PC-3 (cell line): ENCODE data around the gene ATG16L1. TPM values are rescaled to one million over a fixed set of nuclear protein-coding genes. Genes with fewer than 3 reads are reported as not detected.

Experiments used
- ATAC-seq: fragments of 200-7000 bp; cut with Tn5 transposase; 2 replicates; pipeline ENCODE4 v1.9.1; 2020; ENCODE audit warnings: mild to moderate bottlenecking, moderate library complexity
- BruUV-seq: library from RNA; stranded (reverse); fragments of 400-500 nt; replicated peaks from 2 replicates; lab custom pipeline; 2021; lab: Mats Ljungman, UMichigan
- CTCF ChIA-PET: fragments of 300-600 bp; sonication (Branson Sonifier 250); formaldehyde crosslinking; loops from one replicate; lab custom pipeline; 2022; ENCODE audit warnings: antibody characterized with exemption; lab: Charles Lee
- POLR2A ChIA-PET: fragments of 300-600 bp; sonication (Branson Sonifier 250); formaldehyde crosslinking; loops from one replicate; lab custom pipeline; 2022; ENCODE audit warnings: antibody characterized with exemption; ENCODE audit not compliant: unreplicated experiment; lab: Charles Lee
- DNase-seq: peaks from one replicate; pipeline ENCODE4 v3.0.0-alpha.2; 2015
- H2AFZ ChIP-seq: fragments of 300-600 bp; sonication (generic); 2 replicates; pipeline ENCODE4 v1.6.0; 2016; ENCODE audit warnings: antibody characterized with exemption, low read length
- H3F3A ChIP-seq: fragments of 300-600 bp; sonication (generic); one replicate; pipeline ENCODE4 v1.6.0; 2017; ENCODE audit warnings: antibody characterized with exemption, low read length, control low read depth, mild to moderate bottlenecking; ENCODE audit not compliant: unreplicated experiment
- H3K27ac ChIP-seq: fragments of 300-600 bp; sonication (generic); 2 replicates; pipeline ENCODE4 v1.5.1; 2016; ENCODE audit warnings: mild to moderate bottlenecking, low read length
- H3K27me3 ChIP-seq: fragments of 300-600 bp; sonication (generic); 2 replicates; pipeline ENCODE4 v1.6.1; 2016; ENCODE audit warnings: low read length, mixed read lengths
- H3K36me3 ChIP-seq: fragments of 300-600 bp; sonication (generic); 2 replicates; pipeline ENCODE4 v1.6.1; 2016; ENCODE audit warnings: low read depth, mixed run types, low read length, mixed read lengths
- H3K4me1 ChIP-seq: fragments of 300-600 bp; sonication (generic); 2 replicates; pipeline ENCODE4 v1.5.1; 2016; ENCODE audit warnings: low read length; ENCODE audit not compliant: insufficient read depth
- H3K4me2 ChIP-seq: fragments of 300-600 bp; sonication (generic); 2 replicates; pipeline ENCODE4 v1.6.0; 2016; ENCODE audit warnings: low read length
- H3K4me3 ChIP-seq: fragments of 300-600 bp; sonication (generic); 2 replicates; pipeline ENCODE4 v1.5.1; 2016; ENCODE audit warnings: mild to moderate bottlenecking, low read length, mixed read lengths
- H3K79me2 ChIP-seq: fragments of 300-600 bp; sonication (generic); 2 replicates; pipeline ENCODE4 v1.6.1; 2017; ENCODE audit warnings: low read length, mixed read lengths
- H3K9ac ChIP-seq: fragments of 300-600 bp; sonication (generic); 2 replicates; pipeline ENCODE4 v1.6.0; 2016; ENCODE audit warnings: mild to moderate bottlenecking, low read length
- H3K9me2 ChIP-seq: fragments of 300-600 bp; sonication (generic); replicated peaks from 2 replicates; pipeline ENCODE4 v1.6.1; 2016; ENCODE audit warnings: mixed run types, low read length, mixed read lengths
- H3K9me3 ChIP-seq: fragments of 300-600 bp; sonication (generic); 2 replicates; pipeline ENCODE4 v1.6.1; 2016; ENCODE audit warnings: low read length, mixed read lengths
- H4K20me1 ChIP-seq: fragments of 300-600 bp; sonication (generic); 2 replicates; pipeline ENCODE4 v1.6.1; 2016; ENCODE audit warnings: low read length, mixed read lengths
- CTCF ChIP-seq: fragments of 300-600 bp; sonication (generic); conservative IDR thresholded peaks from 2 replicates; pipeline ENCODE4 v1.5.1; 2017; ENCODE audit warnings: antibody characterized with exemption, low read depth, mild to moderate bottlenecking, low read length
- EZH2 ChIP-seq: fragments of 300-600 bp; sonication (generic); IDR thresholded peaks from one replicate; pipeline ENCODE4 v1.6.1; 2017; ENCODE audit warnings: antibody characterized with exemption, mild to moderate bottlenecking, low read length; ENCODE audit not compliant: unreplicated experiment
- EZH2phosphoT487 ChIP-seq: fragments of 300-600 bp; sonication (generic); IDR thresholded peaks from 2 replicates; pipeline ENCODE4 v1.6.1; 2018; ENCODE audit warnings: mild to moderate bottlenecking, antibody characterized with exemption, low read length, borderline replicate concordance
- intact Hi-C: fragments of 100-400 bp; cut with micrococcal nuclease; formaldehyde crosslinking; loops from 2 replicates; pipeline ENCODE4 v1.9.0; 2023
- total RNA-seq: library from RNA; depleted of rRNA; stranded (reverse); fragments of >200 nt; gene quantifications from 2 replicates; pipeline ENCODE4 v1.2.3, GENCODE V29; 2014

The ATG16L1 gene
- total RNA-seq, 1 experiment from 2014 or later, result 173 TPM

- ATAC-seq (no peak), DNase-seq (no peak)
- Histone ChIP-seq H3K4me1 (no peaks in the 10 kb centered on the region), H3K9me2 (no peaks in the 10 kb centered on the region), H3K79me2 (no peaks in the 10 kb centered on the region), H3K9ac (no peak overlapping the region), H3K4me3 (no peak overlapping the region), H3K27ac (no peak overlapping the region), H2AFZ (no peak overlapping the region), H3F3A (no peaks in the 10 kb centered on the region), H3K36me3 (no peaks in the 10 kb centered on the region), H4K20me1 (no peaks in the 10 kb centered on the region), H3K27me3 (no peaks in the 10 kb centered on the region), H3K9me3 (no peaks in the 10 kb centered on the region), H3K4me2 (no peak overlapping the region)
- intact Hi-C loops, result no loop called here
- BruUV-seq, result no TSS peak
- TF ChIP-seq EZH2 (no peak), EZH2phosphoT487 (no peak), CTCF (no peak)
- CTCF ChIA-PET, result no interaction called here
- POLR2A ChIA-PET, result no interaction called here
These were observed 24.9 kb upstream of the ATG16L1 start for GRCh38 chr2:233226511-233227031.

- Histone ChIP-seq H3K27ac (no peak overlapping the region), H3K9ac (no peak overlapping the region), H3K36me3 (no peaks in the 10 kb centered on the region), H3K4me1 (no peaks in the 10 kb centered on the region), H3K9me3 (no peaks in the 10 kb centered on the region), H3K4me2 (no peak overlapping the region), H3K9me2 (no peaks in the 10 kb centered on the region), H3K79me2 (no peaks in the 10 kb centered on the region), H3K27me3 (no peaks in the 10 kb centered on the region), H2AFZ (no peak overlapping the region), H4K20me1 (no peaks in the 10 kb centered on the region), H3K4me3 (no peak overlapping the region), H3F3A (no peaks in the 10 kb centered on the region)
- no peak for DNase-seq
- ChIA-PET POLR2A (no interaction called here), CTCF (no interaction called here)
- intact Hi-C loops, result no loop called here
- ATAC-seq, result no peak
- BruUV-seq, result no TSS peak
- no peak for TF ChIP-seq EZH2
- no peak for TF ChIP-seq CTCF
- no peak for TF ChIP-seq EZH2phosphoT487
These were observed 24.0 kb upstream of the ATG16L1 start for GRCh38 chr2:233227346-233227978.

GRCh38 chr2:233228376-233228775 is 23.1 kb upstream of the ATG16L1 start:
- Histone ChIP-seq H3K4me2 (no peak overlapping the region), H2AFZ (no peak overlapping the region), H3K27me3 (no peaks in the 10 kb centered on the region), H3K9me3 (no peaks in the 10 kb centered on the region), H3K4me1 (no peaks in the 10 kb centered on the region), H3F3A (no peaks in the 10 kb centered on the region), H3K9me2 (no peaks in the 10 kb centered on the region), H3K4me3 (no peak overlapping the region), H3K9ac (no peak overlapping the region), H3K27ac (no peak overlapping the region), H3K79me2 (no peaks in the 10 kb centered on the region), H4K20me1 (no peaks in the 10 kb centered on the region), H3K36me3 (no peaks in the 10 kb centered on the region)
- intact Hi-C loops, result no loop called here
- TF ChIP-seq EZH2phosphoT487, result no peak
- TF ChIP-seq EZH2, result no peak
- TF ChIP-seq CTCF, result no peak
- ATAC-seq (no peak), DNase-seq (no peak)
- POLR2A ChIA-PET, result no interaction called here
- no TSS peak for BruUV-seq
- CTCF ChIA-PET, result interaction anchor here (0.6 kb wide), 1 partner anchor 221 kb away, joined by 3 read pairs; no protein-coding TSS in a partner anchor
